Measurements from ENCODE around the gene PITX3. TPM values are rescaled to one million over a fixed set of nuclear protein-coding genes. Genes with fewer than 3 reads are reported as not detected.

The PITX3 gene
- total and polyA plus RNA-seq, 9 of the 15 experiments (the other 6 are each of a cell fraction or from before 2014, with no cell fraction given), result 0.30 to 0.98 (median 0.95) TPM; not detected in 6

DNA sequence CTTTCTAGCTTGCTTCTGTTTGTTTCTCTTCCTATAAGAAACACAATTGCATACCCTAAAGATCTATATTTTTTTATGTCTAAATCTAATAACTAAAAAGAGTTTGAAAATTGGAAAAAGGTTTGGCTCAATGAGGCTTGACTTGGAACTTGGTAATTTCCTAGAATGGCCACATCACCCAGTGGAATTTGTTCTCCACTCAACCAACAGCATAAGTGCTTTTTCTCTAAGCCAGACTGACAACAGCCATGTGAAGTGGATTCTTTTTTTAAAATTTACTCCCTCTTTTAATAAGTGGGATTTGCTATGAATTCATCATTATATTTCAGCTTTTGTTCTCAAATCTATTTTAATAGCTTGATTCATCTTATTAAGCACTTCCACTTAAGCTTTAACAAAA lies 37.8 kb upstream of the PITX3 start (continued):
- TF ChIP-seq MTA3 (IDR thresholded peaks at IDR 0.05; ENCODE audit: borderline replicate concordance) (no peak), ZNF551 (CRISPR knock-in tag; IDR thresholded peaks at IDR 0.05) (no peak), RBM17 (IDR thresholded peaks at IDR 0.05; ENCODE audit: borderline replicate concordance, low read depth, low read length) (no peak), KHSRP (IDR thresholded peaks at IDR 0.05) (no peak), ZKSCAN8 (CRISPR knock-in tag; IDR thresholded peaks at IDR 0.05) (no peak), NCOA6 (IDR thresholded peaks at IDR 0.05) (no peak)
- TF ChIP-seq, protein P1, sequence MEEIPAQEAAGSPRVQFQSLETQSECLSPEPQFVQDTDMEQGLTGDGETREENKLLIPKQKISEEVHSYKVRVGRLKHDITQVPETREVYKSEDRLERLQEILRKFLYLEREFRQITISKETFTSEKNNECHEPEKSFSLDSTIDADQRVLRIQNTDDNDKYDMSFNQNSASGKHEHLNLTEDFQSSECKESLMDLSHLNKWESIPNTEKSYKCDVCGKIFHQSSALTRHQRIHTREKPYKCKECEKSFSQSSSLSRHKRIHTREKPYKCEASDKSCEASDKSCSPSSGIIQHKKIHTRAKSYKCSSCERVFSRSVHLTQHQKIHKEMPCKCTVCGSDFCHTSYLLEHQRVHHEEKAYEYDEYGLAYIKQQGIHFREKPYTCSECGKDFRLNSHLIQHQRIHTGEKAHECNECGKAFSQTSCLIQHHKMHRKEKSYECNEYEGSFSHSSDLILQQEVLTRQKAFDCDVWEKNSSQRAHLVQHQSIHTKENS (CRISPR knock-in tag; IDR thresholded peaks at IDR 0.05), result no peak

DNA sequence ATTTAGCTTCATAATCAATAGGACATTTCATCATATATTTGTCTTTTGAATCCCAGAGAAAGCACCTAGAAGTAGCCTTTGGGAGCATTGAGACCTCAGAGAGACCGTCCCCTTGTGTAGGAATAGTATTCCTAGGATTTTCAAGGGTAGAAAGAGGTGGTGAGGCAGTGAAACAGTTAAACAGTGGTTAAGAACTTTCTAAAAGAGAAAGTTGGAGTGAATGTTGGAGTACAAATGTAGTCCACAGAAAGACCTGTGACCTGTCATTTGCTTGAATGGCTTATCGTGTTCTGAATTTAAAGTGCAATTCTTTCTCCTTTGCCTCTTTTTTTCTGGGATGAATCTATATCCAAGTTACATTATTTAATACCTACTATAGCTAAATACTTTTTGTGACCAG lies 34.0 kb upstream of the PITX3 start:
- DNase-seq (ENCODE audit: extremely low read depth in 1 of 4, low spot score in 3 of 4), result no peak
- Histone ChIP-seq H3K4me3 (no peak overlapping the region), H3K27me3 (ENCODE audit: control insufficient read depth in 2 of 2, insufficient read depth in 2 of 2, low read length in 2 of 2) (no peaks in the 10 kb centered on the region), H3K4me1 (replicated peaks in 1 of 2; ENCODE audit: control insufficient read depth in 2 of 2, insufficient read depth in 2 of 2, low read length in 2 of 2) (no peaks in the 10 kb centered on the region; a peak in 1 of 5 replicates), H3K9me1 (ENCODE audit: control insufficient read depth, insufficient read depth, low read length) (no peaks in the 10 kb centered on the region), H3K36me3 (ENCODE audit: control insufficient read depth, insufficient read depth, low read length) (peaks cover 3% of the 10 kb centered on the region; the same call in 1 of the 3 replicates), H3K27ac (ENCODE audit: extremely low read depth, low read depth, low read length) (no peak overlapping the region), H3K9ac (ENCODE audit: insufficient read depth in 1 of 2, low read depth in 2 of 2, low read length in 2 of 2) (no peak overlapping the region), H2AFZ (ENCODE audit: low read depth, low read length) (no peak overlapping the region), H3K9me3 (replicated peaks; ENCODE audit: control insufficient read depth, insufficient read depth, low read depth, low read length) (no peaks in the 10 kb centered on the region), H4K20me1 (replicated peaks; ENCODE audit: control insufficient read depth, insufficient read depth, low read length) (peaks cover 3% of the 10 kb centered on the region; the same call in 1 of the 2 replicates), H3K4me2 (ENCODE audit: insufficient read depth, low read length) (no peak overlapping the region), H3K79me2 (ENCODE audit: control insufficient read depth, insufficient read depth, low read length) (peaks cover 54% of the 10 kb centered on the region)
- in situ Hi-C loops (cut with MboI), result no loop called here
- no peak for ATAC-seq
- CTCF ChIA-PET (ENCODE audit: low intra/inter-chr PET ratio), result no interaction called here
- POLR2A ChIA-PET, result no interaction called here
- BruUV-seq (replicated peaks), result no TSS peak
- intact Hi-C loops (cut with micrococcal nuclease), result no loop called here
- WGBS (ENCODE audit: insufficient coverage, low coverage, missing lambda C conversion rate), result 96% methylated on average over 2 of the region's 2 CpGs
- FAIRE-seq, result no peak
- TF ChIP-seq MECOM (CRISPR knock-in tag; IDR thresholded peaks at IDR 0.05), result no peak
- TF ChIP-seq MAFF (IDR thresholded peaks at IDR 0.05; ENCODE audit: low read length), result no peak
- no peak for TF ChIP-seq IRF2 (CRISPR knock-in tag; IDR thresholded peaks at IDR 0.05)
- no peak for TF ChIP-seq RAD21 (CRISPR knock-in tag; conservative IDR thresholded peaks at IDR 0.05 in 1 of 2, IDR thresholded peaks at IDR 0.05 in 1 of 2)
- TF ChIP-seq ZNF140 (CRISPR knock-in tag; IDR thresholded peaks at IDR 0.05), result no peak
- TF ChIP-seq, protein P2, sequence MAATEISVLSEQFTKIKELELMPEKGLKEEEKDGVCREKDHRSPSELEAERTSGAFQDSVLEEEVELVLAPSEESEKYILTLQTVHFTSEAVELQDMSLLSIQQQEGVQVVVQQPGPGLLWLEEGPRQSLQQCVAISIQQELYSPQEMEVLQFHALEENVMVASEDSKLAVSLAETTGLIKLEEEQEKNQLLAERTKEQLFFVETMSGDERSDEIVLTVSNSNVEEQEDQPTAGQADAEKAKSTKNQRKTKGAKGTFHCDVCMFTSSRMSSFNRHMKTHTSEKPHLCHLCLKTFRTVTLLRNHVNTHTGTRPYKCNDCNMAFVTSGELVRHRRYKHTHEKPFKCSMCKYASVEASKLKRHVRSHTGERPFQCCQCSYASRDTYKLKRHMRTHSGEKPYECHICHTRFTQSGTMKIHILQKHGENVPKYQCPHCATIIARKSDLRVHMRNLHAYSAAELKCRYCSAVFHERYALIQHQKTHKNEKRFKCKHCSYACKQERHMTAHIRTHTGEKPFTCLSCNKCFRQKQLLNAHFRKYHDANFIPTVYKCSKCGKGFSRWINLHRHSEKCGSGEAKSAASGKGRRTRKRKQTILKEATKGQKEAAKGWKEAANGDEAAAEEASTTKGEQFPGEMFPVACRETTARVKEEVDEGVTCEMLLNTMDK (IDR thresholded peaks at IDR 0.05; ENCODE audit: borderline replicate concordance, insufficient read depth, low read depth, low read length, poor library complexity, severe bottlenecking), result no peak
- TF ChIP-seq CCAR2 (IDR thresholded peaks at IDR 0.05; ENCODE audit: low read depth, low read length), result no peak
